Loucy (cell line): ENCODE results near the gene CBLN3.

Experiments
- H2AFZ ChIP-seq: fragments of 200-600 bp; sonication (generic); 2 replicates; pipeline ENCODE4 v1.6.0; 2016; ENCODE audit warnings: antibody characterized with exemption, mild to moderate bottlenecking, low read length, moderate library complexity
- H3F3A ChIP-seq: fragments of 200-600 bp; 2 replicates; pipeline ENCODE4 v1.6.0; 2016; ENCODE audit warnings: antibody characterized with exemption, low read depth, mild to moderate bottlenecking
- H3K27me3 ChIP-seq: fragments of 200-600 bp; sonication (generic); 2 replicates; pipeline ENCODE4 v1.6.1; 2014; ENCODE audit warnings: low read length, mild to moderate bottlenecking; ENCODE audit not compliant: insufficient read depth, poor library complexity, severe bottlenecking
- H3K36me3 ChIP-seq: fragments of 200-600 bp; sonication (generic); 2 replicates; pipeline ENCODE4 v1.6.1; 2016; ENCODE audit warnings: low read length; ENCODE audit not compliant: insufficient read depth
- H3K4me1 ChIP-seq: fragments of 200-600 bp; sonication (generic); 2 replicates; pipeline ENCODE4 v1.5.1; 2014; ENCODE audit warnings: low read length, mild to moderate bottlenecking; ENCODE audit not compliant: insufficient read depth, poor library complexity, severe bottlenecking
- H3K4me2 ChIP-seq: fragments of 200-600 bp; sonication (generic); 2 replicates; pipeline ENCODE4 v1.6.0; 2014; ENCODE audit warnings: antibody characterized with exemption, low read length, low read depth, mild to moderate bottlenecking; ENCODE audit not compliant: poor library complexity, severe bottlenecking
- H3K4me3 ChIP-seq: fragments of 200-600 bp; sonication (generic); 2 replicates; pipeline ENCODE4 v1.5.1; 2014; ENCODE audit warnings: low read length, mild to moderate bottlenecking, mixed read lengths; ENCODE audit not compliant: poor library complexity, severe bottlenecking
- H3K79me2 ChIP-seq: fragments of 200-600 bp; sonication (generic); 2 replicates; pipeline ENCODE4 v1.6.1; 2014; ENCODE audit warnings: low read length; ENCODE audit not compliant: insufficient read depth
- H3K9ac ChIP-seq: fragments of 200-600 bp; sonication (generic); 2 replicates; pipeline ENCODE4 v1.6.0; 2014; ENCODE audit warnings: mild to moderate bottlenecking, low read depth, low read length, moderate library complexity; ENCODE audit not compliant: poor library complexity, severe bottlenecking
- H3K9me2 ChIP-seq: fragments of 200-600 bp; sonication (generic); replicated peaks from 2 replicates; pipeline ENCODE4 v1.6.1; 2016; ENCODE audit warnings: low read depth, low read length, mixed read lengths
- H3K9me3 ChIP-seq: fragments of 200-600 bp; sonication (generic); 2 replicates; pipeline ENCODE4 v1.6.1; 2014; ENCODE audit warnings: mild to moderate bottlenecking, antibody characterized with exemption, low read length, low read depth; ENCODE audit not compliant: insufficient read depth
- H4K20me1 ChIP-seq: fragments of 200-600 bp; sonication (generic); 2 replicates; pipeline ENCODE4 v1.6.0; 2014; ENCODE audit warnings: antibody characterized with exemption, low read length, mild to moderate bottlenecking; ENCODE audit not compliant: insufficient read depth, poor library complexity, severe bottlenecking
- CTCF ChIP-seq: fragments of 200-600 bp; sonication (generic); conservative IDR thresholded peaks from 2 replicates; pipeline ENCODE4 v1.5.1; 2014; ENCODE audit warnings: mild to moderate bottlenecking, antibody characterized with exemption, low read length
- EZH2phosphoT487 ChIP-seq: fragments of 200-600 bp; IDR thresholded peaks from 2 replicates; pipeline ENCODE4 v1.6.1; 2018; ENCODE audit warnings: antibody characterized with exemption, mild to moderate bottlenecking, moderate library complexity, borderline replicate concordance

CBLN3 gene

GRCh38 chr14:24434676-24435075 lies 5.2 kb upstream of the CBLN3 start:
- 0 out of 2 replicates have a peak, but pooled peaks cover 5% of the 10 kb centered on the region for H3F3A ChIP-seq
- no peaks in the 10 kb centered on the region for H3K9me2 ChIP-seq
- H3K79me2 ChIP-seq, result peaks cover 43% of the 10 kb centered on the region
- H3K9ac ChIP-seq, result no peak overlapping the region
- peaks cover 14% of the 10 kb centered on the region; the same call in 1 of the 2 replicates for H3K36me3 ChIP-seq
- H3K4me1 ChIP-seq, result peaks cover 62% of the 10 kb centered on the region
- no peaks in the 10 kb centered on the region for H3K27me3 ChIP-seq
- no peak for TF ChIP-seq CTCF
- H4K20me1 ChIP-seq, result peaks cover 27% of the 10 kb centered on the region
- no peak overlapping the region for H2AFZ ChIP-seq
- H3K4me2 ChIP-seq, result no peak overlapping the region
- no peaks in the 10 kb centered on the region for H3K9me3 ChIP-seq
- no peak overlapping the region for H3K4me3 ChIP-seq

GRCh38 chr14:24434036-24434435 lies 4.6 kb upstream of the CBLN3 start:
- Histone ChIP-seq H3K36me3 (peaks cover 10% of the 10 kb centered on the region; the same call in 1 of the 2 replicates), H3K9me2 (no peaks in the 10 kb centered on the region), H2AFZ (no peak overlapping the region), H4K20me1 (peaks cover 27% of the 10 kb centered on the region), H3K27me3 (no peaks in the 10 kb centered on the region), H3K4me1 (peaks cover 66% of the 10 kb centered on the region), H3K9ac (no peak overlapping the region), H3K4me3 (no peak overlapping the region), H3F3A (0 out of 2 replicates have a peak, but pooled peaks cover 5% of the 10 kb centered on the region), H3K9me3 (no peaks in the 10 kb centered on the region), H3K4me2 (no peak overlapping the region), H3K79me2 (peaks cover 40% of the 10 kb centered on the region)
- TF ChIP-seq EZH2phosphoT487, result no peak
- no peak for TF ChIP-seq CTCF

GRCh38 chr14:24432259-24433131 lies 3.0 kb upstream of the CBLN3 start:
- Histone ChIP-seq H3K4me2 (peak overlapping the region; percentile 98), H3K9me3 (no peaks in the 10 kb centered on the region), H3K36me3 (peaks cover 6% of the 10 kb centered on the region; the same call in 1 of the 2 replicates), H3K4me1 (peaks cover 60% of the 10 kb centered on the region), H2AFZ (no peak overlapping the region), H3K4me3 (peak overlapping the region; percentile 92), H3K9ac (peak overlapping the region; percentile 66), H3K9me2 (no peaks in the 10 kb centered on the region), H3K27me3 (no peaks in the 10 kb centered on the region), H3F3A (0 out of 2 replicates have a peak, but pooled peaks cover 5% of the 10 kb centered on the region), H4K20me1 (peaks cover 27% of the 10 kb centered on the region), H3K79me2 (peaks cover 33% of the 10 kb centered on the region)
- no peak for TF ChIP-seq CTCF
